Stomach (tissue), 9 donors: ENCODE data around the gene KLHDC7B. TPM values are rescaled to one million over a fixed set of nuclear protein-coding genes. Genes with fewer than 3 reads are reported as not detected.

Experiments used
- DNase-seq, 2 donors: peaks; one replicate each; pipeline versions ENCODE4 v3.0.0 to v3.0.0-alpha.2; 2013 to 2019
- H3K27ac ChIP-seq, 5 donors: fragments of 200-600 bp in 4 of 5; sonication (generic) in 4 of 5; one replicate each; pipeline ENCODE4 v1.5.1; 2013 to 2019; ENCODE audit warnings: mild to moderate bottlenecking in 1 of 5, moderate library complexity in 1 of 5
- H3K27me3 ChIP-seq, 3 donors: fragments of 200-600 bp; sonication (generic); one replicate each; pipeline ENCODE4 v1.5.1; 2017 to 2019; ENCODE audit warnings: mixed run types in 1 of 3
- H3K36me3 ChIP-seq, 4 donors: fragments of 200-600 bp; sonication (generic); 1 replicate in 3 of 4; 2 replicates in 1 of 4; pipeline ENCODE4 v1.5.1; 2016 to 2019
- H3K4me1 ChIP-seq, 4 donors: fragments of 200-600 bp; sonication (generic); one replicate each; pipeline ENCODE4 v1.5.1; 2016 to 2019
- H3K4me3 ChIP-seq, 4 donors: fragments of 200-600 bp; sonication (generic) in 3 of 4; one replicate each; pipeline ENCODE4 v1.5.1; 2016 to 2019; ENCODE audit warnings: mild to moderate bottlenecking in 1 of 4
- H3K9me3 ChIP-seq, 4 donors: fragments of 200-600 bp; sonication (generic); one replicate each; pipeline ENCODE4 v1.5.1; 2016 to 2019
- EP300 ChIP-seq: sonication (generic); formaldehyde crosslinking; IDR thresholded peaks from one replicate; pipeline ENCODE4 v1.6.1; 2017; ENCODE audit warnings: antibody characterized with exemption
- POLR2A ChIP-seq, 4 donors: fragments of 450-650 bp; IDR thresholded peaks; one replicate each; pipeline ENCODE4 v1.6.1; 2016; ENCODE audit warnings: antibody characterized with exemption in 4 of 4, control low read depth in 2 of 4, mild to moderate bottlenecking in 1 of 4, moderate library complexity in 1 of 4
- POLR2AphosphoS5 ChIP-seq, 3 donors: sonication (generic); formaldehyde crosslinking; IDR thresholded peaks; one replicate each; pipeline ENCODE4 v1.6.1; 2016; ENCODE audit warnings: antibody characterized with exemption in 3 of 3
- WGBS, 5 donors: extraction: QIAGEN DNeasy Blood & Tissue Kit in 3 of 5; methylation state at CpG; one replicate each; pipeline versions ENCODE4 v1.1.5 to v1.1.7; 2013 to 2018; 5-methylcytosine and 5-hydroxymethylcytosine counted together
- intact Hi-C: fragments of 100-400 bp; cut with DNase I; formaldehyde crosslinking; loops from one replicate; pipeline ENCODE4 v1.15.1; 2023; ENCODE audit warnings: low total_unique reads
- polyA plus RNA-seq, 3 donors: library from polyadenylated mRNA; stranded (reverse); fragments of 200-250 nt; gene quantifications; one replicate each; pipeline ENCODE4 v1.2.3, GENCODE V29; 2013
- total RNA-seq, 5 donors: library from RNA; depleted of rRNA; stranded (reverse); fragments of >200 nt; gene quantifications; one replicate each; pipeline versions ENCODE4 v1.1.0 to v1.2.3, GENCODE V29; 2014 to 2016
- TF ChIP-seq, protein P1 (sequence below), 7 experiments: fragments of 450-650 bp in 4 of 7; fragments of 200-600 bp in 3 of 7; sonication (generic) in 3 of 7; IDR thresholded peaks; one replicate each; pipeline ENCODE4 v1.5.1; 2016 to 2019; ENCODE audit warnings: antibody characterized with exemption in 7 of 7, control low read depth in 2 of 7, mild to moderate bottlenecking in 1 of 7
- donor health status: healthy with polysubstance abuse.
- donor health status: Bipolar disorder and iron deficiency.
- donor health status: healthy.

Gene KLHDC7B
- total and polyA plus RNA-seq, 8 donors: 0.25 to 0.46 TPM; not detected in 6

DNA sequence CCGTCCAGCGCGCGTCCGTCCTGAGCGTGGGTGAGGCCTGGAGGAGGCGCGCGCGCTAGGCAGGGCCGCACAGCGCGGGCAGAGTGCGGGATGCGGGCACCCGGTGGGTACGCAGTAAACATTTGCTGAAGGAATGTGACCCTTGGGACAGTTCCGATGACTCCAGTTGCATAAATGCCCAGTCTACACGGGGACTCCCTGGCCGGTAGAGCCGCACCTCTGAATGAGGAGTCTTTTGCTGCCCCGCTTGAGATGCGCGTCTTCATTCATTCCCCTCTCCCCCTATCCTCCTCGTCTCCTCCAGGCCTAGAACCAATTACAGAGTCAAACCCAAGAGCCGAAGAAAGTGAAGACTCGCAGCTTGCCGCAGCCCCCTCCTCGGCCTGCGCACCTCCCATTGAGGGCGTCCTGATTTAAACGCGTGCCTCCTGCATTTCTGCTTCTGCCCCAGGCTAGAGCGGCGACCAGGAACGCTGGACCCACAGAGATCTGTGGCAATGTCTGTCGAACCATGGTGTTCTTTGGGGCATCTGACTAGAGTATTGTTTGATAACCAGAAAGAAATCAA lies 37.7 kb downstream of the KLHDC7B start:
- no peak for DNase-seq

DNA sequence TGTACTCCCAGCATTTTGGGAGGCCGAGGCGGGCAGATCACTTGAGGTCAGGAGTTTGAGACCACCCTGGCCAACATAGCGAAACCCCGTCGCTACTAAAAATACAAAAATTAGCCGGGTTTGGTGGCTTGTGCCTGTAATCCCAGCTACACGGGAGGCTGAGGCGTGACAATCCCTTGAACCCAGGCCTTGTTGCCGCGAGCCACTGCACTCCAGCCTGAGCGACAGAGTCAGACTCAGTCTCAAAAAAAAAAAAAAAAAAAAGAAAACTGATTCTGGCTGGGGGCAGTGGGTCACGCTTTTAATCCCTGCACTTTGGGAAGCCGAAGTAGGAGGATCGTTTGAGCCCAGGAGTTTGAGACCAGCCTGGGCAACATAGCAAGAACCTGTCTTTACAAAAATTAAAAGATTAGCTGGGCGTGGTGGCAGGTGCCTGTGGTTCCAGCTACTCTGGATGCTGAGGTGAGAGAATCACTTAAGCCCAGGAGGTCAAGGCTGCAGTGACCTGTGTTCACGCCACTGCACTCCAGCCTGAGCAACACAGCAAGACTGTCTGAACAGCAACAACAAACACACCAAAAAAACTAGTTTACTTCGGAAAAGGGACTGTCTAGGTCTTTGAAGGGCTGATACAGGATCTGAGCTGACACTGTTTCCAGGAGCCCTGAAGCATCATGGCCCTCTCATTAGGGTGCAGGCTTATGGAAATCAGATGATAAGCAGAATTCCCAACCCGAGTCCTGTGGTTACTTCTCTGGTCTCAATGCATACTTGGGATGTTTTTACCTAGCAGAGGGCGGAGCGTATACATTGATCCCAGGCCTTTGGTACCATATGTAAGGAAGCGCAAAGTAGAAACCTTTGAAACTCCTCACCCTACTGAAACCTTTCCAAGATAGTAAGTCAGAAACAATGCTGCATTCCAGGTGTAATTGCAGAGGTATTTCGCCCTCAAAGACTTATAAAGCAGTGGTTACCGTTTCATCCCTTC lies 38.7 kb downstream of the KLHDC7B start:
- intact Hi-C loops: no loop called here
- no peak for TF ChIP-seq EP300
- no peak for TF ChIP-seq POLR2AphosphoS5 (IDR thresholded peaks at IDR 0.05)
- no peak for TF ChIP-seq POLR2A (IDR thresholded peaks at IDR 0.05)
- TF ChIP-seq, protein P1, sequence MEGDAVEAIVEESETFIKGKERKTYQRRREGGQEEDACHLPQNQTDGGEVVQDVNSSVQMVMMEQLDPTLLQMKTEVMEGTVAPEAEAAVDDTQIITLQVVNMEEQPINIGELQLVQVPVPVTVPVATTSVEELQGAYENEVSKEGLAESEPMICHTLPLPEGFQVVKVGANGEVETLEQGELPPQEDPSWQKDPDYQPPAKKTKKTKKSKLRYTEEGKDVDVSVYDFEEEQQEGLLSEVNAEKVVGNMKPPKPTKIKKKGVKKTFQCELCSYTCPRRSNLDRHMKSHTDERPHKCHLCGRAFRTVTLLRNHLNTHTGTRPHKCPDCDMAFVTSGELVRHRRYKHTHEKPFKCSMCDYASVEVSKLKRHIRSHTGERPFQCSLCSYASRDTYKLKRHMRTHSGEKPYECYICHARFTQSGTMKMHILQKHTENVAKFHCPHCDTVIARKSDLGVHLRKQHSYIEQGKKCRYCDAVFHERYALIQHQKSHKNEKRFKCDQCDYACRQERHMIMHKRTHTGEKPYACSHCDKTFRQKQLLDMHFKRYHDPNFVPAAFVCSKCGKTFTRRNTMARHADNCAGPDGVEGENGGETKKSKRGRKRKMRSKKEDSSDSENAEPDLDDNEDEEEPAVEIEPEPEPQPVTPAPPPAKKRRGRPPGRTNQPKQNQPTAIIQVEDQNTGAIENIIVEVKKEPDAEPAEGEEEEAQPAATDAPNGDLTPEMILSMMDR (IDR thresholded peaks at IDR 0.05): no peak
- H3K4me1 ChIP-seq: peaks cover 22 to 28% (median 23%) of the 10 kb centered on the region in 4 donors
- H3K27me3 ChIP-seq: no peaks in the 10 kb centered on the region
- H3K27ac ChIP-seq: peak overlapping the region in 1 of 5 donors; percentile 98
- no peak overlapping the region for H3K4me3 ChIP-seq
- 91 to 95% (median 94%) methylated on average over 23 of the region's 23 CpGs for WGBS, 5 donors
- H3K36me3 ChIP-seq: peaks cover 0 to 16% (median 10%) of the 10 kb centered on the region in 4 donors
- DNase-seq: no peak
- H3K9me3 ChIP-seq: no peaks in the 10 kb centered on the region

More for the DNA sequence above, 37.7 kb downstream of the KLHDC7B start:
- intact Hi-C loops: no loop called here
- Histone ChIP-seq H3K4me1 (peaks cover 27 to 39% (median 31%) of the 10 kb centered on the region in 4 donors), H3K36me3 (peaks cover 0 to 27% (median 17%) of the 10 kb centered on the region in 4 donors), H3K4me3 (peak overlapping the region; percentile 66 to 82 (median 79)), H3K27me3 (peaks cover 0 to 2% (median 0%) of the 10 kb centered on the region in 3 donors), H3K27ac (peak overlapping the region; percentile 77 to 100 (median 97)), H3K9me3 (no peaks in the 10 kb centered on the region)
- no peak for TF ChIP-seq EP300
- no peak for TF ChIP-seq POLR2A (IDR thresholded peaks at IDR 0.05)
- TF ChIP-seq, protein P1 (IDR thresholded peaks at IDR 0.05): no peak
- TF ChIP-seq POLR2AphosphoS5 (IDR thresholded peaks at IDR 0.05): no peak
- WGBS, 5 donors: 5 to 7% (median 6%) methylated on average over 20 to 37 of the region's 37 CpGs

DNA sequence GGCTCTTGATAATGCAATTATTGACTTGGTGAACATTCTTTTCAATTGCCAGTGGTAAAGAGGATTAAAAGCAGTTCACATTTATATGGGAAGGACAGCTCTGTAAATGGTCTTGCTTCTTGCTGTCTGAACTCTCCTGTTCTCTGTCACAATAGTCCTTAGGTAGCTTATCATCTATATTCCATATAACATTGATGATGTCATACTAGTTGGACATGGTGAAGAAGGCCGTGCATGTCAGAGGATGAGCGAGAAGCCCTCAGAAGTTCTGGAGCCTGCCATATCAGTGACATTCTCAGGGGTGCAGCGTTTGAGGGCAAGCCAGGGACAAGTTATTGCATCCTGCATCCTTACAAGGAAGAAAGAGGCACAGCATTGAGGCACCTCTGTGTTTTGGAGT lies 39.5 kb downstream of the KLHDC7B start:
- H3K36me3 ChIP-seq: peaks cover 0 to 8% (median 3%) of the 10 kb centered on the region in 4 donors
- no peak overlapping the region for H3K4me3 ChIP-seq
- no peaks in the 10 kb centered on the region for H3K27me3 ChIP-seq
- peaks cover 22 to 28% (median 23%) of the 10 kb centered on the region in 4 donors for H3K4me1 ChIP-seq
- H3K27ac ChIP-seq: no peak overlapping the region
- no peak for DNase-seq
- H3K9me3 ChIP-seq: no peaks in the 10 kb centered on the region
- WGBS, 5 donors: 85 to 97% (median 90%) methylated on average over 3 of the region's 3 CpGs
- intact Hi-C loops: no loop called here
- TF ChIP-seq EP300 (no peak), POLR2AphosphoS5 (IDR thresholded peaks at IDR 0.05) (no peak), POLR2A (IDR thresholded peaks at IDR 0.05) (no peak)
- TF ChIP-seq, protein P1 (IDR thresholded peaks at IDR 0.05): no peak

DNA sequence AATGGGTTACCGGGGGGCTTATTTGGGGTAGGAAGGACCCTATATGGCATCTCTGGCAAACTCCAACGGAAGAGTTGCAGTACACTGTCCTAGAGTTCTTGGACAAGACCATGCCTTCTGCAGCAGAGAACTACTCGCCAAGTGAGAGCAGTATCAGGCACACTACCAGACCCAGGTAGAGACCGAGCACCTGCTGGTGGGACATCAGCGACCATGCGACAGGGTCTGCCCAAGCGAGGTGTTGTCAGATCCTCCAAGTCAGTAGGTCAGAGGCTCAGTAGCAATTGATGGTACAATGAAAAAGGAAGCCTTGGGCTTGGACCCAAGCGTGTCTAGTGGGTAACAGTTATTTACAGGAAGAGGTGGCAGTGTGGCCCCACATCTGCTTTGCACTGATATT lies 40.1 kb downstream of the KLHDC7B start:
- no peak overlapping the region for H3K27ac ChIP-seq
- H3K36me3 ChIP-seq: peaks cover 0 to 3% (median 0%) of the 10 kb centered on the region in 4 donors
- no peak overlapping the region for H3K4me3 ChIP-seq
- H3K27me3 ChIP-seq: no peaks in the 10 kb centered on the region
- intact Hi-C loops: no loop called here
- 88 to 97% (median 94%) methylated on average over 8 of the region's 8 CpGs for WGBS, 5 donors
- TF ChIP-seq POLR2A (IDR thresholded peaks at IDR 0.05) (no peak), EP300 (no peak), POLR2AphosphoS5 (IDR thresholded peaks at IDR 0.05) (no peak)
- TF ChIP-seq, protein P1 (IDR thresholded peaks at IDR 0.05): no peak
- peaks cover 21 to 22% (median 22%) of the 10 kb centered on the region in 4 donors for H3K4me1 ChIP-seq
- no peaks in the 10 kb centered on the region for H3K9me3 ChIP-seq
- DNase-seq: no peak
